Stimulated activated CD4-positive, alpha-beta T cell treated with anti-CD3 and anti-CD28 coated beads, Interleukin-1b, Interleukin-23, amount 100 ng/mL, for 1 hour (primary cell): Measurements from ENCODE around the gene UNC119B.

ENCODE experiments used
- DNase-seq, 2 donors: peaks; one replicate each; pipeline ENCODE4 v3.0.0-alpha.2; 2020; ENCODE audit warnings: low read depth in 2 of 2

The UNC119B gene

DNA sequence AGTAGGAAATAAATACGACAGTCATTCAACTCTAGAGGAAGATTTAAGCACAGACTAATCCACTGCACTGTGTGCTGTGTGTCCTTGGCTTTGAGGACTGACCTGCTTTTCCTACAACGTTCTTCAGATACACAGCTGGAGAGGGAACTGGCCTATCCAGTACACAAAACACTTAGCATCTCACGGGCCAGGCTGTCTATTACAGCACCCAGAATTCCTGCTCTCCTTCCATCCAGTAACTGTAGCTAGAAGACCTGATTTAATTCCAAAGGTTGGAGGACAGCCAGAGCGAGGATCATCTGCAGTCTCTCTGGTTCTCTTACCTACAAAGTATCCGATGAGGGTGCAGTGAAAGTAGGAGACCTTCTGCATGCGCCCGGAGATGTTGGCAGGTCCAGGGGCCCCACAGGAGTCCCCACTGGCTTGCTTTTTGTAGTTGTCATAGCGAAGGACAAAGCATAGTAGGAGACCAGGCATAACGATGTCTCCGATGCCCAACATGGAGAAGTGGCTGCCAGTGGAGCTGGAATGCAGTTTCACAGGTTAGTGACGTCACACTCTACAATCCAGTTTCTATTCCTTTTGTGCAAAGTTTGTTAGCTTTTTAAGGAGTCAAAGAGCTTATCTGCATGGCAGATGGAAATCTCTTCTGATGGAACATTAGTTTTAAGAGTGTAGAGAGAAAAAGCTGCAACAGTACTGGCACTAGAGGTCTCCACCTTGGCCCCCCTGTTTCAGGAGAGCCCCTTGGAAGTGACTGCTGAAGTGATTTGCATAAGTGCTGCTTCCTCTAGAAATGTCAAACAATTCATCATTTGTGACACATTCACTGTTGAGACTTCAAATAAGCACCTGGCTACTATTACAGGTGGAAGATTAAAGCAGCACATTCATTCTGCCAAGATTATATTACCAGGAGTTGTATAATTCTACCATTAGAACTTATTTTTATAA is 57.1 kb downstream of the UNC119B start:
- no peak for DNase-seq

DNA sequence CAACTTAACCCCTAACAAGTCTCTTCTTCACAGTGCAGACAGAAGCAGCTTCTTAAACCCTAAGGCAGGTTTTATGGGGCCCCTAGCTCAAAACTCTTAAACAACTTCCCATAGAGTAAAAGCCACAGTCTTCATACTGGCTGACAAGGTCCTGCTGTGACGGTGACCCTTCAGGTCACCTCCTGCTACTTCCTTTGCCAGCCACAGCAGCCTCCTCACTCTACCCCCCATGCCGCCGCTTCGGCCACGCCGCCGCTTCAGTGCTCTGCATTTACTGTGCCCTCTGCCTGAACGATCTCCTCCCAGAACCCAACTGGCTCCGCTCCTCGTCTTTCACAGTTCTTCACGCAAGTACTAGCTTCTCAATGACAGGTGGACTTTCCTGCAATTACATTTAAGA is 60.8 kb downstream of the UNC119B start:
- DNase-seq: no peak
